ENCODE measurements around the gene FAF1.
"Not testable (repeated sequence)": the region's sequence is repeated elsewhere in the genome, so short reads cannot be mapped to it uniquely, and the experiment has no call there.

FAF1 gene

DNA sequence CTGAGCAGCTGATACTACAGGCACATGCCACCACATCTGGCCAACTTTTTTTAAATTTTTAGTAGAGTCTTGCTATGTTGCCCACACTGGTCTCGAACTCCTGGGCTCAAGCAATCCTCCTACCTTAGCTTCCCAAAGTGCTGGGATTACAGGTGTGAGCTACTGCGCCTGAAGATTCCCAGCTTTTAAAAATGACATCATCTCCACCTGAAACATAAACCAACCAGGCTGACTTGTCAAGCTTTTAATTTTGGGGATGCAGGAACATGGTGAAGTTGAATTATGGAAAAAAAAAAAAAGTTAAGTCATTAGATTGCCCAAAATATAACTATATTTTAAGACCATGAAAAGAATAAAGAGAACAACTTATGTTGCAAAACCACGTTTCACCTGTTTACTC lies 350.6 kb downstream of the FAF1 start:
- DNase-seq: no peak

DNA sequence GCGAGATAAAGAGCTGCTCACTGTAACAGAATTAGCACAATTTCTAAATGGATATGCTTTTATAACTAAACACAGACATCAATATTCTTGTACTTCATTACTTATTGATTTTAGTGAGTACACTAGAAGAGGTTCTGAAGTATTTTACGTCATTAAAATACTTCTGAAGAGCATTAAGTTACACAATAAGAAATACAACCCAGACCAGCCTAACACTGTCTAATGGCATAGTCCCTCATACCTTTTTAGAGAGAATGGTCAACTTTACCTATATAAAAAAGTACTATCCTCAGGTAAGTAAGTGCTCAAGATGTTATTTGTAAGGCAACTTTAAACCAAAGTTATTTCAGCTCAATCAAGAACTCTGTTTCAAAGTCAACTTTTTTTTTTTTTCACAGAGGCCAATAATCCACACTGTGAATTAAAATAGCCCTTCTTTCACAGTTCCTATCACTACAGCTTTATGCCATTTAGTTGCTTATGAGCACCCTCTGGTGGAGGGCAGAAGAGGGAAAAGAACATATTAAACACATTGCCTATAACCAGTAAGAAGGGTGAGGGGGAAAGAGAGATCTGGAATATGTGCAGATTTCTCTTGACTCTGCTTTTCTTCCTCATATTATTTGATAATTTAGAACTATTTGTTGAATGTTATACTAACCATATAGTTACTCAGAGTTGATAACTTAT lies 354.7 kb downstream of the FAF1 start:
- DNase-seq: peak; percentile 63

DNA sequence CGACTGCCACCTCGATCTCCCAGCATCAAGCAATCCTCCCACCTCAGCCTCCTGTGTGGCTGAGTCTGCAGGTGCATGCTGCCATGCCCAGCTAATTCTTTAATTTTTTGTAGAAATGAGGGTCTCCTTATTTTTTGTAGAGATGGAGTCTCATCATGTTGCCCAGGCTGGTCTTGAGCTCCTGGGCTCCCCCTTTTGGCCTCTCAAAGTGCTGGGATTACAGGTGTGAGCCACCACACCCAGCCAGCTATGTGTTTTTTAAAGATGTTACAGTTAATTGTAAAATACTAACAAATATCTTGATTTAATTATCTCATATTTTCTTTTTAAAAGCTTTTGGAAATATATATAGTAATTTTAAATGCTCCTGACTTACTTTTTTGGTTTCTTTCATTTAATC lies 355.5 kb downstream of the FAF1 start:
- no peak for DNase-seq

- no peak for DNase-seq
Measured at GRCh38 chr1:50603274-50604271, 356.5 kb downstream of the FAF1 start.

GRCh38 chr1:50599546-50599945 lies 360.5 kb downstream of the FAF1 start:
- DNase-seq: no peak

DNA sequence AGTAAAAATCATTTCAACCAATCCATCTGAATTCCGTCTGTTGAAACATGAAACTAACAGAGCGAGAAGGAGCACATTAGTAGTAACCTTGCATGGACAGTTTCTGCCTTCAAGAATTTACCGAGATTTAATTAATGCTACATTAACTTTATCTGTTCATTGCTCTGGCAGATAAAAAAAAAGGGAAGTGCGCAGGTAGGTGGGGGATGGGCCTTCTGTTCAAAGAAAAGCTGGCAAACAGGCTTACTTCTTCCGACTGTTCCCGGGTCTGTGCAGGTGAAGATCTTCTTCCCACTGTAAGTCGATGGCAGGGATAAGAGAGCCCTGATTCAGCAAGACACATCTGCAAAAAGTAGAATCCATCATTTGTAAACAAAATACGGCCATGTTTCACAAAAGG lies 364.2 kb downstream of the FAF1 start:
- DNase-seq: no peak

DNA sequence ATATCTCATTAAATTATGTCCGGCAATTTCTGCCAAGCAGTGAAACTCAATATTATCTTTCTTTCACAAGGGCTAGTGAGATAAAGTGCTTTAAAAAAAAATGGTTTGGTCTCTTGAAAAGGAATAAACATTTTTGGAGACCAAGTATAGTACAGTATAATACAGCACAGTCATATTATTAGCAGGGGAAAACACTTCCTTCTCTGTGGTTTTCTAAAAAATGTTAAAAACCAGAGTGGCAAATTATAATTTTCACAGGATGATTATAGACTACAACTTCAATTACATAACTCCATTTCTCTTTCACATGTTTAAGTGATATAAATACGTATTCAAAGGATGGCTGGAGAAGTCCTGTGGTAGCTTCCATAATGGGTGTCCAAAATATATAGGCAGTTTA lies 366.6 kb downstream of the FAF1 start:
- peak; percentile 28 for DNase-seq

DNA sequence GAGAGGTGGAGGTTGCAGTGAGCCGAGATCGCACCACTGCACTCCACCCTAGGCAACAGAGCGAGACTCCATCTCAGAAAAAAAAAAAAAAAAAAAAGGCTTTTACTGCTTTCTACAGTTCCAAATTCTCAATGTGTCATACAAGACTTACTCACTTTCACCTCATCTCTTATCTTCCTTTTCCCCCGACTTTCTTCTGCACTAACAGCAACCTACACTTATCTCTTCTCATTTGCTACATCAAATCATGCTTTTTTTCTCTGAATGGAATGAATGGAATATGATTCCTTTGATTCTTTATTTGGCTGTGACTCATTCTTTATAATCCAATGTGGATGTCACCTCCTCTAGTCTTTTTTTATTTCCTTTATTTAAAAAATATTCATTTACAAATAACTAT lies 368.5 kb downstream of the FAF1 start:
- no peak for DNase-seq

DNA sequence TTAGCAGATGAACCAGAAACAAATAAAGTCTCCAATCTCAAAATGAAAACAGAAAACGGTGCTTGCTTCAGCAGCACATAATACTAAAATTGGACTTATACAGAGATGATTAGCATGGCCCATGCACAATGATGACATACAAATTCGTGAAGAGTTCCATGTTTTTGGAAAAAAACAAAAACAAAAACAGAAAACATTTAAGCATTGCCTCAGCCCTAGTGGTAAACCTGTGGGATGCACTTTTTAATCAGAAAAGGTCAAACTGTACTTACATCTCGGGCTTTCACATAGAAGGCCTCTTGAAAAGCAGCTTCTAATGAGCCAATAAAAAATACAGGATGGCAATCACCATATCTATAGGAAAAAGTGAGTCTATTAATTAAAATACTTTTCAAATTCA lies 377.7 kb downstream of the FAF1 start:
- no peak for DNase-seq

GRCh38 chr1:50570066-50570468 lies 390.0 kb downstream of the FAF1 start:
- DNase-seq: no peak

- no peak for DNase-seq
Measured at GRCh38 chr1:50568782-50569181, 391.3 kb downstream of the FAF1 start.

GRCh38 chr1:50566405-50566804 lies 393.7 kb downstream of the FAF1 start:
- no peak for DNase-seq

GRCh38 chr1:50564417-50564816 lies 395.6 kb downstream of the FAF1 start:
- DNase-seq: no peak

DNA sequence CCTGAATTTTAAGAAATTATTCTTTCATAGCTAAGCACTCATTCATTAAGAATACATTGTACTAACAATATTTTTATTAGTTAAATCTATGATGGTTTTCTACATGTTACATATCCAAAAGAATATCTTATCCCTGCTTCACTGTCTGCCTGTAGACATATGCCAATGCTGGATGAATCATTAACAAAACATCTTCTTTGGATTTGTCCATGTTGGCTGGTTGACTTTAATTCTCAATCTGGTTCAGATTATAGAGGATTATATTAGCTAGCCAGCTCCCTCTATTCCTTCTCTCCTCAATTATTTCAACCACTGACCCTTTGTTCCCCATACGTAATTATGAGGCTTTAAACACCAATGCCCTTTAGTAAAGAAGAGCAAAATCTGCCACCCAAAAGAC lies 398.0 kb downstream of the FAF1 start:
- no peak for DNase-seq

- DNase-seq: no peak
Measured at GRCh38 chr1:50559421-50559820, 400.6 kb downstream of the FAF1 start.

GRCh38 chr1:50553921-50554320 lies 406.1 kb downstream of the FAF1 start:
- DNase-seq: peak; percentile 14

GRCh38 chr1:50548243-50548642 lies 411.8 kb downstream of the FAF1 start:
- no peak for DNase-seq

- no peak for DNase-seq
Measured at GRCh38 chr1:50542362-50542761, 417.7 kb downstream of the FAF1 start.

GRCh38 chr1:50538476-50538875 lies 421.6 kb downstream of the FAF1 start:
- DNase-seq: no peak

GRCh38 chr1:50531601-50532000 lies 428.5 kb downstream of the FAF1 start:
- no peak for DNase-seq

GRCh38 chr1:50531027-50531426 lies 429.0 kb downstream of the FAF1 start:
- no peak for DNase-seq

DNA sequence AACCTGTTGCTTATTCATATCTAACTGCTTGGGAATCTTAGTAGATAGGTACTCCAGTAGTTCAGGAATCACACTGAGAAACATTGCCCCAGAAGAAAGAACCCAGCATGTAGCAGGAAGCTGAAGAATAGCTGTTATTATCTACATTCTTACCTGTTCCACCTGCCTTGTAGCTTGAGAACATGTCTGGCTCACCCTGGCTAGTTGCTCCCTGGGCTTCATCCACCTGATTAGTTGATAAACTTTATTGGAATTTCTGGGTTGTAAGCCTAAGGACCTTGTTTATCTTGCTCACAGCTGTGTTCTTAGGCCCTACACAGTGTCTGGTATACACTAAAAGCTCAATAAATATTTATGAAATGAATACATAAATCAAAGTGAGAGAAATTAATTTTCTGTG lies 430.6 kb downstream of the FAF1 start:
- DNase-seq: no peak

GRCh38 chr1:50527987-50528320 lies 432.1 kb downstream of the FAF1 start:
- DNase-seq: not testable (repeated sequence)

- no peak for DNase-seq
Measured at GRCh38 chr1:50527249-50527986, 432.6 kb downstream of the FAF1 start.

Measured in MV-4-11 (cell line).